Measurements from ENCODE around the gene TP53BP2. TPM values are rescaled to one million over a fixed set of nuclear protein-coding genes. Genes with fewer than 3 reads are reported as not detected.

The TP53BP2 gene
- total RNA-seq, 6 experiments from 2014 or later: 13.7 to 46.4 (median 19.0) TPM

DNA sequence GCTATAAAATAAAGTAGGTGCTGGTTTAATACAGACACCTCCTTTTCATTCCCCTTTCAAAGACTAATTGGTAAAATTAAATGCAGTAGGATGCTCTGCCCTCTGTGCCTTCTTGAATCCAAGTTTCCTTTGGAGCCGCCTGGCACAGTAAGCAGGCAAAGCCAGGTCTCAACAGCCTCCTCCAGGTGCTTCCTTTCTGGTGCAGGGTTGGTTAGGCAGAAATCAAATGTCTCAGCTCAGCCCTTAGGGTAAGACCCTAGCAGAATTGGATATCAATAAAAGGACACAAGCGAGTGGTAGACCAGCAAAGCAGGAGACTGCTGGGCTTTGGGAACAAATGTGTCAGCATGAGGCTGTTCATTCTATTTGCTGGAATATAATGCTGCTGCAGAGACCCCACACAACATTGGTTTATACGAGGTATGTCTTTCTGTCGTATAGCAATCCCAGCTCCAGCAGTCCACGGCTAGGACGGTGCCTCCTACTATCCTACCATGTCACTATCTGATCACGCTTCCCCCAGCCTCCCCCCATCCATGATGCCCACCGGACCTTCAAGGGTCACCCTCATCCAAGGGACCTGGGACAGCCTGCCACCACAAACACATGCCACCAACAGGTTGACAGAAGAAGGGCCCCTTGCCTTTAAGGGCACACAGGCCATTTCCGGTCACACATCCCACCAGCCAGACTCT lies 75.0 kb downstream of the TP53BP2 start:
- Histone ChIP-seq H3K4me3 (no peak overlapping the region), H3K36me3 (peaks cover 0 to 28% (median 4%) of the 10 kb centered on the region in 4 donors), H3K9me3 (no peaks in the 10 kb centered on the region), H3K4me1 (no peaks in the 10 kb centered on the region), H3K27me3 (no peaks in the 10 kb centered on the region), H3K27ac (no peak overlapping the region)
- intact Hi-C loops (cut with DNase I): no loop called here
- ATAC-seq (peak in 1 of 4 donors; percentile 23), DNase-seq (no peak)
- 88% methylated on average over 2 of the region's 9 CpGs for WGBS (ENCODE audit: insufficient coverage, low coverage, low lambda C conversion rate, missing lambda C conversion rate)
- TF ChIP-seq, protein P1, sequence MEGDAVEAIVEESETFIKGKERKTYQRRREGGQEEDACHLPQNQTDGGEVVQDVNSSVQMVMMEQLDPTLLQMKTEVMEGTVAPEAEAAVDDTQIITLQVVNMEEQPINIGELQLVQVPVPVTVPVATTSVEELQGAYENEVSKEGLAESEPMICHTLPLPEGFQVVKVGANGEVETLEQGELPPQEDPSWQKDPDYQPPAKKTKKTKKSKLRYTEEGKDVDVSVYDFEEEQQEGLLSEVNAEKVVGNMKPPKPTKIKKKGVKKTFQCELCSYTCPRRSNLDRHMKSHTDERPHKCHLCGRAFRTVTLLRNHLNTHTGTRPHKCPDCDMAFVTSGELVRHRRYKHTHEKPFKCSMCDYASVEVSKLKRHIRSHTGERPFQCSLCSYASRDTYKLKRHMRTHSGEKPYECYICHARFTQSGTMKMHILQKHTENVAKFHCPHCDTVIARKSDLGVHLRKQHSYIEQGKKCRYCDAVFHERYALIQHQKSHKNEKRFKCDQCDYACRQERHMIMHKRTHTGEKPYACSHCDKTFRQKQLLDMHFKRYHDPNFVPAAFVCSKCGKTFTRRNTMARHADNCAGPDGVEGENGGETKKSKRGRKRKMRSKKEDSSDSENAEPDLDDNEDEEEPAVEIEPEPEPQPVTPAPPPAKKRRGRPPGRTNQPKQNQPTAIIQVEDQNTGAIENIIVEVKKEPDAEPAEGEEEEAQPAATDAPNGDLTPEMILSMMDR (IDR thresholded peaks at IDR 0.05): no peak
- TF ChIP-seq POLR2A (IDR thresholded peaks at IDR 0.05): no peak

DNA sequence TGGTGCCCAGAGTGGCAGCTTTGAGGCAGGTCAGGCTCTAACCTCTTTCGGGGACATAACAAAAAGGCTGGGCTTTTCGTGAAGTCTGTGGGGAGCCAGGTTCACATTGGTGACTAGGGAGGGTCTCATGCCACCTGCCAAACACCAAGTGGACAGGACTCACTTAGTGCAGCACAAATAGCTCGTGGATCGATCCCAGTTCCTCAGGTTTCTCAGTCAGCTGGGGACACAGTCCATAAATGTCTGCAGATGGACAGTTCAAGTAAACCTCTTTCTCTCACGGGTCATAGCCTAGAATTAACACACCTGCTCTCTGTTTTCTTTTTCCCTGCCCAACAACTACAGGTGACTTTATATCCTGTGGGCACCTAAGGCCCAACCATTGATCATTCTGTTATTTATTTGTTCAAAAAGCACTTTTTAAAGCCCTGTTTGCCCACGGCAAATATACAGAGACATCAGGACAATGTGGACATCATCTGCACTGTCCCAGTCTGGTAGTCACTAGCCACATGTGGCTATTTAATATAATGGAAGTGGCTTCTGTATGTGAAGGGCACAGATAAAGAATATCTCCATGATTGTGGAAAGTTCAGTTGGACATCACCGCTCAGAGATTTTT lies 79.9 kb downstream of the TP53BP2 start:
- Histone ChIP-seq H3K4me1 (no peaks in the 10 kb centered on the region), H3K9me3 (no peaks in the 10 kb centered on the region), H3K27me3 (no peaks in the 10 kb centered on the region), H3K36me3 (peaks cover 0 to 6% (median 0%) of the 10 kb centered on the region in 4 donors), H3K4me3 (no peak overlapping the region), H3K27ac (no peak overlapping the region)
- ATAC-seq: peak in 3 of 4 donors; percentile 10 to 34 (median 28)
- intact Hi-C loops (cut with DNase I): no loop called here
- no peak for TF ChIP-seq POLR2A (IDR thresholded peaks at IDR 0.05)
- TF ChIP-seq, protein P1 (IDR thresholded peaks at IDR 0.05): no peak
- WGBS (ENCODE audit: insufficient coverage, low coverage, low lambda C conversion rate, missing lambda C conversion rate): 59% methylated on average over 5 of the region's 7 CpGs
- no peak for DNase-seq

DNA sequence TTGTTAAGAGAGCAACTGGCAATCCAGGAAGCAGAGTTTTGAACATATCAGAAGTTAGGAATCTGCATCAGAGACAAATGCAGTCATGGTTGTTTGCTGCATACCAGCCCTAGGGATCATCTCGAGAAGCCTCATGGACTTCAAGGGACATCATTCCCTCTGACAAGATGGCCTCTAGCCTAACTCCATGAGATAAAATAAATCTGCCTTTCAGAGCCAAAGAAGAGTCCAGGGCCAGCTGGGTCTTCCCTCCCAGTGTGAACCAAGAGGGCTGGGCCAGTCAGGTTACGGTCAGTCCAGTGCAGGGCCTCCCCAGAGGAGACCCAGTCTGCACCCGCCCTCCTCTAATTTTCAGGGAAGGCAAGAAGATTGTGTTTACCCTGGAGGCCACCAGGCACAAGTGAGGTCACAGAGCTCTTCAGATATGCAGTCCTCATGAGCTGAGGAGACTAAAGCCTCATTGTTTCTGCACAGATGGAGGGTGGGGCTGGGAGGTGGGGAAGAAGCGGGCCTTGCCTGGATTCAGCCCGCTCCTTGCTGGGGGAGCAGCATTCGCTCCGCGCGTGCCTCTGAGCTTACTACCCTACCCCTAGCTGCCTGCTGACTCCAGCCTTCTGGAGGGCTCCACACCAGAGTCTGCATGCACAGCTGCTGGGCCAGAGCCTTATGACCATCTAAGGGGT lies 80.6 kb downstream of the TP53BP2 start:
- intact Hi-C loops (cut with DNase I): no loop called here
- H3K4me1 ChIP-seq: no peaks in the 10 kb centered on the region
- H3K27ac ChIP-seq: no peak overlapping the region
- no peak for DNase-seq
- H3K36me3 ChIP-seq: peaks cover 0 to 6% (median 0%) of the 10 kb centered on the region in 4 donors
- peak in 3 of 4 donors; percentile 23 to 41 (median 25) for ATAC-seq
- no peaks in the 10 kb centered on the region for H3K9me3 ChIP-seq
- TF ChIP-seq, protein P1 (IDR thresholded peaks at IDR 0.05): no peak
- no peak for TF ChIP-seq POLR2A (IDR thresholded peaks at IDR 0.05)
- WGBS (ENCODE audit: insufficient coverage, low coverage, low lambda C conversion rate, missing lambda C conversion rate): 60% methylated on average over 1 of the region's 9 CpGs
- no peak overlapping the region for H3K4me3 ChIP-seq
- H3K27me3 ChIP-seq: no peaks in the 10 kb centered on the region

DNA sequence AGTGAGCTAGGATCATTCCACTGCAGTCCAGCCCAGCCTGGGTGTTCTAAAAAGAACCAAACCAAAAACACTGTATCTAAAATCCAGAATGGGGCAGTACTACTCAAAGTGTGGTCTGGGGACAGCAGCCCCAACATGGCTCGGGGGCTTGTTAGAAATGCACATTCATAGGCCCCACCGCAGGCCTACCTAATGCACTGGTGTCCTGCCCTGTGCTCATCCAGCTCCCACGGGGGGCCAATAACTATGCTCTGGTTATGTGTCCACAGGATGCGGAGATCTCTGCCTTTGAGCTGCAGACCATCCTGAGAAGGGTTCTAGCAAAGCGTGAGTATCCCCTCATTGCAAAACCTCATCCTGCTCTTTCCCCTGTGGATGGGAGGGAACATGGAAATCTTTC lies 81.9 kb downstream of the TP53BP2 start:
- no peaks in the 10 kb centered on the region for H3K9me3 ChIP-seq
- 80% methylated on average over 1 of the region's 5 CpGs for WGBS (ENCODE audit: insufficient coverage, low coverage, low lambda C conversion rate, missing lambda C conversion rate)
- H3K27me3 ChIP-seq: no peaks in the 10 kb centered on the region
- no peak overlapping the region for H3K27ac ChIP-seq
- no peak overlapping the region for H3K4me3 ChIP-seq
- intact Hi-C loops (cut with DNase I): no loop called here
- DNase-seq (no peak), ATAC-seq (no peak)
- H3K4me1 ChIP-seq: no peaks in the 10 kb centered on the region
- peaks cover 0 to 3% (median 0%) of the 10 kb centered on the region in 4 donors for H3K36me3 ChIP-seq
- TF ChIP-seq, protein P1 (IDR thresholded peaks at IDR 0.05): no peak
- TF ChIP-seq POLR2A (IDR thresholded peaks at IDR 0.05): no peak
